BJ (cell line): Measurements from ENCODE around the gene LCNL1. TPM values are rescaled to one million over a fixed set of nuclear protein-coding genes. Genes with fewer than 3 reads are reported as not detected.

ENCODE experiments used
- CTCF ChIA-PET: fragments of 350-600 bp; formaldehyde crosslinking; extraction: SDS; loops from one replicate; lab custom pipeline; 2021; ENCODE audit warnings: antibody characterized with exemption, inconsistent platforms; lab: Yijun Ruan, JAX
- POLR2A ChIA-PET: fragments of 300-600 bp; sonication (Branson Sonifier 250); formaldehyde crosslinking; extraction: SDS; loops from one replicate; lab custom pipeline; 2021; ENCODE audit warnings: antibody characterized with exemption; lab: Charles Lee
- DNase-seq: peaks from one replicate; pipeline ENCODE4 v3.0.0-alpha.2; 2011; ENCODE audit warnings: low read depth
- H3K27me3 ChIP-seq: 2 replicates; pipeline ENCODE4 v1.6.0; 2011; ENCODE audit warnings: low read length; ENCODE audit not compliant: control insufficient read depth, insufficient read depth
- H3K36me3 ChIP-seq: 2 replicates; pipeline ENCODE4 v1.5.1; 2011; ENCODE audit warnings: low read length; ENCODE audit not compliant: control insufficient read depth, insufficient read depth
- H3K4me3 ChIP-seq: 2 replicates; pipeline ENCODE4 v1.5.1; 2011; ENCODE audit warnings: low read depth, mild to moderate bottlenecking, control low read depth, low read length
- polyA plus RNA-seq: library from polyadenylated mRNA; depleted of rRNA; stranded (reverse); fragments of >200 nt; gene quantifications from 2 replicates; pipeline ENCODE4 v1.2.3, GENCODE V29; 2011
- TF ChIP-seq, protein P1 (sequence below): IDR thresholded peaks from 2 replicates; pipeline ENCODE4 v1.5.1; 2011; ENCODE audit warnings: low read depth, mild to moderate bottlenecking, control low read depth, inconsistent platforms, low read length, moderate library complexity; ENCODE audit not compliant: insufficient read depth

LCNL1 gene
- polyA plus RNA-seq, 1 experiment: 0.01 TPM

DNA sequence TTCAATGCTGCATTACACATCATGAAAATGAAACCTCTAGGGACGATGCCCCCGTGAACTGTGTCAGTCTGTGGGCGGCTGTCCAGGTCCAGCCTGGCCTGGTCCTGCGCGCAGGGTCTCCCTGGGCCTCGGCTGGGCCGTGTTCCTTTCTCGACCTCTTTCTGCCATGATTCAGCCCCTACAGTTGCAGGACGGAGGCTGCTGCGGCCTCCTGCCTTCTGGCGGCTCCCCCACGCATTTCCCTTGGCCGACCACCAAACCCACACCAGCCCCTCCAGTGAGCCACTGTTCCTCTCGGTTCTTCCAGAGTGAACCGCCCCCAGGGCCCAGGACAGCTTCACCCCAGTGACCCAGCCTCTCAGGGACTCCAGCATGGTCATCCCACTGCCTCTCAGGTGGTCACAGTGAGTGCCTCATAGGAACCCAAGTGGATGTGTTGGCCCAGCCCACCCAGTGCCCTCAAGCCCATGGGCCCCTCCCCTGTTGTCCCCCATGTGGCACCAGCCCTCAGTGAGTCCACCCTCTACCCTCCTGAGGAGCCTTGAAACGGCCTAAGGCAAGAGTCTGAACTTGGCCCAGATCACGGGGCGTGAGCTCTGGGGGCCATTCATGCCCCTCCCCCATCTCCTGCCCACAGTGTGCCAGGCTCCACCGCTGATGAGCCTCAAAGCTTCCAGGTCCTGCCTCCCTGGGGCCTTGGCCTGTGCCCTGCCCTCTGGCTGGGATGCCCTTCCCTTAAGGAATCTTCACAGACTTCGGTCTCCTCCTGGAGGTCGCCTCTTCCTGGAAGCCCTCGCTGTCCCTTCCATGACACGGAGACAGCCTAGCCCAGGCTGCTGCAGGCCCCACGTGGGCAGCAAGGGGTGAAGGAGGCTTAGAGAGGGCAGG, 23.6 kb downstream of the LCNL1 start:
- TF ChIP-seq, protein P1, sequence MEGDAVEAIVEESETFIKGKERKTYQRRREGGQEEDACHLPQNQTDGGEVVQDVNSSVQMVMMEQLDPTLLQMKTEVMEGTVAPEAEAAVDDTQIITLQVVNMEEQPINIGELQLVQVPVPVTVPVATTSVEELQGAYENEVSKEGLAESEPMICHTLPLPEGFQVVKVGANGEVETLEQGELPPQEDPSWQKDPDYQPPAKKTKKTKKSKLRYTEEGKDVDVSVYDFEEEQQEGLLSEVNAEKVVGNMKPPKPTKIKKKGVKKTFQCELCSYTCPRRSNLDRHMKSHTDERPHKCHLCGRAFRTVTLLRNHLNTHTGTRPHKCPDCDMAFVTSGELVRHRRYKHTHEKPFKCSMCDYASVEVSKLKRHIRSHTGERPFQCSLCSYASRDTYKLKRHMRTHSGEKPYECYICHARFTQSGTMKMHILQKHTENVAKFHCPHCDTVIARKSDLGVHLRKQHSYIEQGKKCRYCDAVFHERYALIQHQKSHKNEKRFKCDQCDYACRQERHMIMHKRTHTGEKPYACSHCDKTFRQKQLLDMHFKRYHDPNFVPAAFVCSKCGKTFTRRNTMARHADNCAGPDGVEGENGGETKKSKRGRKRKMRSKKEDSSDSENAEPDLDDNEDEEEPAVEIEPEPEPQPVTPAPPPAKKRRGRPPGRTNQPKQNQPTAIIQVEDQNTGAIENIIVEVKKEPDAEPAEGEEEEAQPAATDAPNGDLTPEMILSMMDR: no peak
- H3K36me3 ChIP-seq: peaks cover 6% of the 10 kb centered on the region
- DNase-seq: no peak
- no peaks in the 10 kb centered on the region for H3K27me3 ChIP-seq
- no peak overlapping the region for H3K4me3 ChIP-seq
- CTCF ChIA-PET: interaction anchor here (1.2 to 4.9 kb wide), 3 partner anchors 23 to 57 kb away, joined by 3 to 18 read pairs (median 9); partner anchors contain the start of gene ABCA2
- POLR2A ChIA-PET: no interaction called here

DNA sequence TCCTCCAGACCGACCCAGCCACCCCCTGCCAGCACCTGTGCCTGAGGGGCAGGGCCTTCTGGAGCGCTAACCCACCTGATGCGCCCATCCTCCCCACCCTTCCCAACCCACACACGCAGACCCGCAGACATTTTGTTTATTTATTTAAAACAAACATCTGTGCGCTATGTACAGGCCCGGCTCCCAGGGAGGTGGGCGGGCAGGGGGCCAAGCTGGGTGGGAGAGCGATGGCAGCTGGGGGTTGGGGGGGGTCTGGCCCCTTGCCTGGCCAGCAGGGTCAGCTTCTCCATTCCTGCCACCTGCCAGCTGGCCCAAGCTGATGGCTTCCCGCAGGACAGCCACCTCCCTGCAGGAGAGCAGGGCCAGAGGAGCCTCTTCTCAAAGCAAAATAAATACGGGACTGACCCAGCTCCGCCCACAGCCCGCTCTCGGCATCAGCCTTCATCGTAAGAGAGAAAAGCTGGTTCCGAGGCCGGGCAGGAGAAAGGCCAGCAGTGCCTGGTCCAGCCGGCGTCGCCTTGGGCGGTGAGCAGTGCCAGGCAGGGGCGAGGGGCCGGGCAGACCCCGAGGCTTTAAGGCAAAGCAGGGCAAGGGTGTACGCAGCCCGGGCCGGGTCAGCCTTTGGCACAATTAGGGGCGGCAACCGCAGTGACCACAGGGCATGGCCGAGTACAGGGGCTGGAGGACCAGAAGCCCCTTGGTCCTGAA, 24.5 kb downstream of the LCNL1 start:
- H3K27me3 ChIP-seq: no peaks in the 10 kb centered on the region
- DNase-seq: no peak
- no peak overlapping the region for H3K4me3 ChIP-seq
- TF ChIP-seq, protein P1: no peak
- ChIA-PET CTCF (interaction anchor here (0.8 to 2.3 kb wide), 4 partner anchors 10 to 57 kb away, joined by 3 to 9 read pairs (median 3); partner anchors contain the start of gene ABCA2), POLR2A (interaction anchor here (0.5 kb wide), 1 partner anchor 8 kb away, joined by 3 read pairs; no protein-coding TSS in a partner anchor)
- H3K36me3 ChIP-seq: peaks cover 7% of the 10 kb centered on the region

DNA sequence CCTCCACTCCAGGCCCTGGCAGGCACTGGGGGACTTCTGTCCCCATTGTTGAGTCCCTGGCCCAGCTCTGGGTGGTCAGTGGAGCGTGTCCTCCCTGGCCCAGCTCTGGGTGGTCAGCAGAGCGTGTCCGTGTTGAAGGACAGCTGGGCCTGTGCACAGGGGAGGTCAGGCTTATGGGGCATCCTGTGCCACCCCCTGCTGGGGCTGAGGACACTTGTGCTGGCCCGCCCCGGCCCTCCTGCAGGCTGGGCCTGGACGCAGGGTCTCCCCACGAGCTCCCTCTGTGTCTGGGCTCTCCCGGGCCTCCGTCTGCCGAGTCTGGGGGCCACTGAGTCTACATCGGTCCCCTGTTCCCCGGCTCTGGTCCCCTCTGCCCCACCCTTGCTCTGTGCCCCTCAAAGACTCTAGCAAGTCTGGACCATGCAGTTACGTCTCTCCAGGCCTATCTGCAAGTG, 25.1 kb downstream of the LCNL1 start:
- no peaks in the 10 kb centered on the region for H3K27me3 ChIP-seq
- TF ChIP-seq, protein P1: no peak
- H3K36me3 ChIP-seq: peaks cover 8% of the 10 kb centered on the region
- no peak overlapping the region for H3K4me3 ChIP-seq
- CTCF ChIA-PET: interaction anchor here (0.8 to 2.3 kb wide), 4 partner anchors 9 to 56 kb away, joined by 3 to 9 read pairs (median 3); partner anchors contain the start of gene ABCA2
- DNase-seq: no peak
- POLR2A ChIA-PET: interaction anchor here (0.5 kb wide), 1 partner anchor 9 kb away, joined by 3 read pairs; no protein-coding TSS in a partner anchor

DNA sequence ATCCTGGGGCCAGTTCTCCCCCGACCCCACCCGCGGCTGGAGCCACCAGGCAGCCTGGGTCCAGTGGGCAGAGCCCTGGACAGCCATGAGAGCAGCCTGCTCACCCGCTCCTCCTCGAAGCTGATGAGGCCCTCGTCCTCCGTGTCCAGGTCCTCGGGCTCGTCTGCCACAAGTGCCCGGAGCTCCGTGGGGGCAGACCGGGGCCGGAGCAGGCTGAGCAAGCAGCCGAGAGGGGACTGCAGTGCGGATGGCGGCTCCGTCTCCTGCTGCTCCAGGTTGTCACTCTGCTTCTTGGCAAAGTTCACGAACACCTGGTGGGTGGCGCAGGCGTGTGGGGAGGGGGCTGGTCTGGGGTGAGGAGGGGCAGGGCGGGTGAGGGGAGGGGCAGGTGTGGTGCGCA, 25.5 kb downstream of the LCNL1 start:
- ChIA-PET CTCF (interaction anchor here (1.0 to 2.3 kb wide), 2 partner anchors 12 to 21 kb away, joined by 3 to 9 read pairs; partner anchors contain the start of gene ABCA2), POLR2A (no interaction called here)
- no peak overlapping the region for H3K4me3 ChIP-seq
- peaks cover 8% of the 10 kb centered on the region for H3K36me3 ChIP-seq
- TF ChIP-seq, protein P1: no peak
- DNase-seq: no peak
- H3K27me3 ChIP-seq: no peaks in the 10 kb centered on the region
